Testis (tissue), 2 donors: ENCODE data around the gene SCPEP1.

ENCODE experiments used
- CTCF ChIP-seq, 3 experiments: fragments of 450-650 bp in 2 of 3; fragments of 200-600 bp in 1 of 3; sonication (generic) in 1 of 3; IDR thresholded peaks; one replicate each; pipeline ENCODE4 v1.5.1; 2016 to 2019; ENCODE audit warnings: antibody characterized with exemption in 3 of 3, mild to moderate bottlenecking in 2 of 3, moderate library complexity in 1 of 3
- POLR2A ChIP-seq: fragments of 450-650 bp; IDR thresholded peaks from one replicate; pipeline ENCODE4 v1.6.1; 2017; ENCODE audit warnings: antibody characterized with exemption, mild to moderate bottlenecking, moderate library complexity

- TF ChIP-seq CTCF (IDR thresholded peaks at IDR 0.05) (no peak), POLR2A (no peak)
These were observed 30.2 kb upstream of the SCPEP1 start for GRCh38 chr17:56947741-56948140.
